Measurements from ENCODE around the gene NUP35. TPM values are rescaled to one million over a fixed set of nuclear protein-coding genes. Genes with fewer than 3 reads are reported as not detected.

The NUP35 gene
- total RNA-seq, 3 donors from 2014 or later, result 11.5 to 32.8 (median 29.5) TPM

GRCh38 chr2:183123117-183123958 lies 905 bp upstream of the NUP35 start:
- TF ChIP-seq POLR2AphosphoS5 (IDR thresholded peaks at IDR 0.05) (no peak), POLR2A (IDR thresholded peaks at IDR 0.05) (no peak), CTCF (IDR thresholded peaks at IDR 0.05) (no peak)
- DNase-seq (ENCODE audit: low spot score in 2 of 2), result no peak
- Histone ChIP-seq H3K9me3 (no peaks in the 10 kb centered on the region), H3K27me3 (no peaks in the 10 kb centered on the region), H3K36me3 (no peaks in the 10 kb centered on the region), H3K4me3 (peak overlapping the region; percentile 86 to 94 (median 93)), H3K27ac (peak overlapping the region; percentile 93), H3K4me1 (no peaks in the 10 kb centered on the region)
- intact Hi-C loops (cut with DNase I; ENCODE audit: low total_unique reads), result no loop called here

- no peak for TF ChIP-seq POLR2A (IDR thresholded peaks at IDR 0.05)
- TF ChIP-seq POLR2AphosphoS5 (IDR thresholded peaks at IDR 0.05), result no peak
- TF ChIP-seq CTCF (IDR thresholded peaks at IDR 0.05), result no peak
- H3K27me3 ChIP-seq, result no peaks in the 10 kb centered on the region
- no peaks in the 10 kb centered on the region for H3K9me3 ChIP-seq
- DNase-seq (ENCODE audit: low spot score in 2 of 2), result no peak
- H3K27ac ChIP-seq, result peak overlapping the region; percentile 93
- no peaks in the 10 kb centered on the region for H3K36me3 ChIP-seq
- intact Hi-C loops (cut with DNase I; ENCODE audit: low total_unique reads), result no loop called here
- H3K4me1 ChIP-seq, result no peaks in the 10 kb centered on the region
- peak overlapping the region; percentile 86 to 94 (median 93) for H3K4me3 ChIP-seq
Measured at GRCh38 chr2:183123959-183124221, 353 bp upstream of the NUP35 start.

- Histone ChIP-seq H3K4me1 (no peaks in the 10 kb centered on the region), H3K4me3 (peak overlapping the region; percentile 86 to 94 (median 93)), H3K9me3 (no peaks in the 10 kb centered on the region), H3K27ac (peak overlapping the region; percentile 93), H3K27me3 (no peaks in the 10 kb centered on the region), H3K36me3 (no peaks in the 10 kb centered on the region)
- TF ChIP-seq POLR2A (IDR thresholded peaks at IDR 0.05) (no peak), POLR2AphosphoS5 (IDR thresholded peaks at IDR 0.05) (no peak), CTCF (IDR thresholded peaks at IDR 0.05) (no peak)
- intact Hi-C loops (cut with DNase I; ENCODE audit: low total_unique reads), result no loop called here
- no peak for DNase-seq (ENCODE audit: low spot score in 2 of 2)
Measured at GRCh38 chr2:183124957-183125255, 663 bp downstream of the NUP35 start.

GRCh38 chr2:183125659-183126341 lies 1.6 kb downstream of the NUP35 start:
- H3K4me3 ChIP-seq, result peak overlapping the region in 1 of 3 donors; percentile 94
- intact Hi-C loops (cut with DNase I; ENCODE audit: low total_unique reads), result no loop called here
- DNase-seq (ENCODE audit: low spot score in 2 of 2), result no peak
- H3K4me1 ChIP-seq, result no peaks in the 10 kb centered on the region
- no peaks in the 10 kb centered on the region for H3K9me3 ChIP-seq
- no peaks in the 10 kb centered on the region for H3K36me3 ChIP-seq
- no peaks in the 10 kb centered on the region for H3K27me3 ChIP-seq
- TF ChIP-seq CTCF (IDR thresholded peaks at IDR 0.05), result no peak
- no peak for TF ChIP-seq POLR2AphosphoS5 (IDR thresholded peaks at IDR 0.05)
- TF ChIP-seq POLR2A (IDR thresholded peaks at IDR 0.05), result no peak
- no peak overlapping the region for H3K27ac ChIP-seq

- no peaks in the 10 kb centered on the region for H3K36me3 ChIP-seq
- intact Hi-C loops (cut with DNase I; ENCODE audit: low total_unique reads), result no loop called here
- no peaks in the 10 kb centered on the region for H3K4me1 ChIP-seq
- H3K27ac ChIP-seq, result no peak overlapping the region
- H3K9me3 ChIP-seq, result no peaks in the 10 kb centered on the region
- TF ChIP-seq CTCF (IDR thresholded peaks at IDR 0.05) (no peak), POLR2AphosphoS5 (IDR thresholded peaks at IDR 0.05) (no peak)
- H3K27me3 ChIP-seq, result no peaks in the 10 kb centered on the region
- no peak overlapping the region for H3K4me3 ChIP-seq
- DNase-seq (ENCODE audit: low spot score in 2 of 2), result no peak
Measured at GRCh38 chr2:183126635-183127034, 2.4 kb downstream of the NUP35 start.
